ENCODE data around the gene FYN.

DNA sequence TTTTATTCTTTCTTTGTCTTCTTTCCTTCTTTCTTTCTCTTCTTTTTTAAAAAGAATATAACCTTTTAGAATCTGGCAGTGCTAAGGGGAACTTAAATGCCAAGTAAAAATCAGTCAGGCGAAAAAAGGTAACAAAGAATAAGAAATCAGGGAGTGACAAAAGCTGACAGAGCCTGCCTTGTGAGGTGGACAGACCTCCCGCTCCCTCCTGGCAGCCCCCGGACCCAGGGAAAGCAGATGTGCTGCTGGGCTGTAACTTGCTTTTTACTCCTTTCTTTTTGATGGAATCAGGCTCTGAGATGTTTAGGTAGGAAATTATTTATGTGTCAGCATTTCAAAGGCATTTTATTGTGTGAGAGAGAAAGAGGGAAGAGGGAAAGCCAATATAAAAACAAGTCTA is 172.1 kb downstream of the FYN start:
- TF ChIP-seq, protein P1, sequence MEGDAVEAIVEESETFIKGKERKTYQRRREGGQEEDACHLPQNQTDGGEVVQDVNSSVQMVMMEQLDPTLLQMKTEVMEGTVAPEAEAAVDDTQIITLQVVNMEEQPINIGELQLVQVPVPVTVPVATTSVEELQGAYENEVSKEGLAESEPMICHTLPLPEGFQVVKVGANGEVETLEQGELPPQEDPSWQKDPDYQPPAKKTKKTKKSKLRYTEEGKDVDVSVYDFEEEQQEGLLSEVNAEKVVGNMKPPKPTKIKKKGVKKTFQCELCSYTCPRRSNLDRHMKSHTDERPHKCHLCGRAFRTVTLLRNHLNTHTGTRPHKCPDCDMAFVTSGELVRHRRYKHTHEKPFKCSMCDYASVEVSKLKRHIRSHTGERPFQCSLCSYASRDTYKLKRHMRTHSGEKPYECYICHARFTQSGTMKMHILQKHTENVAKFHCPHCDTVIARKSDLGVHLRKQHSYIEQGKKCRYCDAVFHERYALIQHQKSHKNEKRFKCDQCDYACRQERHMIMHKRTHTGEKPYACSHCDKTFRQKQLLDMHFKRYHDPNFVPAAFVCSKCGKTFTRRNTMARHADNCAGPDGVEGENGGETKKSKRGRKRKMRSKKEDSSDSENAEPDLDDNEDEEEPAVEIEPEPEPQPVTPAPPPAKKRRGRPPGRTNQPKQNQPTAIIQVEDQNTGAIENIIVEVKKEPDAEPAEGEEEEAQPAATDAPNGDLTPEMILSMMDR (IDR thresholded peaks at IDR 0.05; ENCODE audit: low read depth, low read length, poor library complexity, severe bottlenecking), result no peak
- no peak for TF ChIP-seq EZH2phosphoT487 (IDR thresholded peaks at IDR 0.05; ENCODE audit: borderline replicate concordance, low read length)

Measured in DOHH2 (cell line).